ENCODE results near the gene MCFD2.
"Not testable (repeated sequence)": the region's sequence is repeated elsewhere in the genome, so short reads cannot be mapped to it uniquely, and the experiment has no call there.

MCFD2 gene

DNA sequence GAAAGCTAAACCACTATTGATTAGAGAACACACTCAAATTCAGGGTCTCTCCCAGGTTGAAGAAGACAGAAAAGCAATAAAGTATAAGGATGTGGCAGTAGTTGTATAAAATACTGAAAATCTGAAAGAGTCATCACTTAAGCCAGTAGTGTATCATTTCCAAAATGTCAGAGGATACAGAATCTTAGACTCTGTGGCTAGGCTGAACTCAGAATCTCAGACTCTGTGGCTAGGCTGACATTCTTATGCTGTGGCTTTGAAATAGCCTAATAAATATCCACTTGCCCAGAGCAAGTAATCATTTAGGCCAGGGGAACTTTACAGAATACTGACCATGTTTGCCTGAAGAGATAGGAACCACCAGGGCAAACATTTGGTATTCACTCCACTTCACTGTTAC, 13.1 kb downstream of the MCFD2 start:
- no peak for DNase-seq

DNA sequence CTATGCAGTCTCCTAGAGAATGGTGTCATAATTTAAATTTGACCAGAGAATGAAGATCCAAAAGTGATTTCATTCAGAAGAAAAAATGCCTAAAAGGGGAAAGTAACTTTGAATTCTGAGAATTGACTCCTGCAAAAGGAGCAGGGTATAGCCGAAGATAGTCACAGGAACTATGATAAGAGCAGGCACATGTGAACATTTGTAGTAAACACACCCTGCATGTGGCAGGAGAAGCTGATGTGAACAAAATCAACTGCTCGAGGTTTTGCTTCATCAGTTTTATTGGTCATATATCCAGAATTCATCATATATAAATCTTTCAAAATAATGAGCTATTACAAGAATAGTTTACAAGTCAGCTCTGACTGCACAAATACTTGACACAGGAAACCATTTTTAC, 14.0 kb downstream of the MCFD2 start:
- DNase-seq = no peak

DNA sequence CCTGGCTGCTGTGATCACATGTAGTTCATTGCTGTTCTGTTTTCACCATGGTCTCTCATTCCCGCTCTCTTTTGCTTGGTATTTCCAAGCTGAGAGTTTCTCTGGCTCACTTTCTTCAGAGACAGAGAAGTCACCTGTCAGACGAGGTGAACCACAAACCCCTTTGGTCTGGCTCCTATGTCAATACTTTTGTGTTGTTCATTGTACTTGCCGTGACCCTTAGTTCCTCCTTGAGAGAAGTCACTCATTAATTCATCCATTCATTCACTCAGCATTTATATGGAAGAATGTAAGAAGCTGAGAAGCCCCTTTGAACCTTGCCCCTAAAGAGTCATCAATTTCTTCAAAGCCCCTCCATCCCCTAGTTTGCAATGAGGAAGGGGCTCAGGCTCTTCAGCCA, 15.2 kb downstream of the MCFD2 start:
- no peak for DNase-seq

DNA sequence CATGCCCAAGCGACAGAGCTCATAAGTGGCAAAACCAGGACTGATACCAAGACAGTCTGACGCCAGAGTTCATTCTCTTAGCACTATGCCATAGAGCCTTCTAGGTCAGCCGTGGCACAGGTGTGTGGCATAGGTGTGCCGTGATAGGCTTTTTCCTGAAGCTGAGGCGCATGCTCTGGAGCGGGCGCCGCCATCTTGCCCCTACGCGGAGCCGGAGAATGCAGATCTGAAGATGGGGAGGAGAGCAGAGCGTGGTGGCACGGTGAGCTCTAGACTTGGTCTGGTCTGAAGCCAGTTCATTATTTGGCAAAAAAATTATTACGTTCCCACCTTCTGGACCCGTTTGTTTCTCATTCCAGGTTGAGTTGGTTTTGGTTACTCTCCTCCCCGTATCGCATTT, 16.6 kb downstream of the MCFD2 start:
- no peak for DNase-seq

DNA sequence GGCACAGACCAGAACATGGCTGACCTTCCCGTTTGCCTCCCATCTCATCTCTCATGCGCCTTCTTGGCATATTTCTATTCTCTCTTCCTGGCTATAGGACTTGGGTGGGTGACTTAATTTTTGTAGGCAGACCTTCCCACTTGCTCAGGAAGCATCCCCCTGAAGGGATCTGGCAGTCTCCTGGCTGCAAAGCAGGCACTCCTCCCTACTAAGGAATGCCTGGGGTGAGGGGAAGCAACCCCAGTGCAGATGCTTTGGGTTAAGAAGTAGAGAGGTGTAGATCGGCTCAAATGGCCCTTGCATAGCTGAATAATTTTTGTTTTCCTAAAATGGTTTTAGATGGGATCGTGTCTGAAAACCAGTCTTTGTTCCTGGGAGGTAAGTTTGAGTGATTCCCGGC, 17.6 kb downstream of the MCFD2 start:
- no peak for DNase-seq

DNA sequence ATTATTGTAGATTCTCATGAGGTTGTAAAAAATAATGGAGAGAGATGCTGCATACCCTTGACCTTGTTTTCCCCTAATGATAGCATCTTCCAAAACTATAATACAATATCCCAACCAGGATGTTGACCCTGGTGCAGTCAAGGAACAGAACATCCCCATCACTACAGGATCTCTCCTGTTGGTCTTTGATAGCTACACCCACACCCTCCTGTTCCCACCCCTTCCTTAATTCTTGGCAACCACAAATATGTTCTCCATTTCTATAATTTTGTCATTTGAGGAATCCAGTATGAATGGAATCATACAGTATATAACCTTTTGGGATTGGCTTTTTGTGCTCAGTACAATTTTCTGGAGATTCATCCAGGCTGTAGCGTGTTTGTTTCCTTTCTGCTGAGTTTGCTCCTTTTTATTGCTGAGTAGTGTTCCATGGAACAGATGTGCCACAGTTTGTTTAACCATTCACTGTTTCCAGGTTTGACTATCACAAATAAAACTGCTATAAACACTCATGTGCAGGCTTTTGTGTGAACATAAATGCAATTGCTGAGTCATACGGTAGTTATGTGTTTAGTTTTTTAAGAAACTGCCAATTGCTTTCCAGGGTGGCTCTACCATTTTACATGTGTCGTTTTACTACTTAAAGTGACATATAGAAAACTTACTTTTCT, 22.2 kb downstream of the MCFD2 start:
- no peak for DNase-seq

DNA sequence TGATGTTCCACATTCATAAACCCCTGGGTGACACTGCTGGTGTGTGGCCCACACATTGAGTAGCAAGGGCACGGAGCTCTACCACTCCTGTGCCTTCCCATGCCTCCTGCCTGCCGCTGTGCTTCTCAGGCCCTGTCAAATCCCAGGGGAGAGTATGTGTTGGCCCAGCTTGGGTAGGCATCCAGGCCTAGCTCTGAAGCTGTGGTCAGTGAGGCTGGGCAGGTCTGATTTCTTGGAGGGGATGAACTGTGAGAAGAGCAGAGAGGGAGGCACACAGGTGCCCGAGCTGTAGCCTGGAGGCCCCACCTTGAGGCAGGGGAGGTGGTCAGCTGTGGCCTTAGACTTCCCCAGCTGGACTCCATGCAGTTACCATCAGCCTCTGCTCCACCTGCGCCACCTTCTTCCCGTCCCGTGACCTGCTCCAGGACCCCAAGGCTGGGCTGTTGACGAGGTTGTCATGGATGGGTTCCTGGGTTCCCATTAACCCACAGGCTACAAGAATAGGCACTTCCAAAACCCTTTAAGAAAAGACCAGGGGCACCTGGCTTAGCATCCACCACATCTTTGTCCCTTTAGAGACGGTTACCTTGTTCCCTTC, 23.6 kb downstream of the MCFD2 start:
- no peak for DNase-seq

DNA sequence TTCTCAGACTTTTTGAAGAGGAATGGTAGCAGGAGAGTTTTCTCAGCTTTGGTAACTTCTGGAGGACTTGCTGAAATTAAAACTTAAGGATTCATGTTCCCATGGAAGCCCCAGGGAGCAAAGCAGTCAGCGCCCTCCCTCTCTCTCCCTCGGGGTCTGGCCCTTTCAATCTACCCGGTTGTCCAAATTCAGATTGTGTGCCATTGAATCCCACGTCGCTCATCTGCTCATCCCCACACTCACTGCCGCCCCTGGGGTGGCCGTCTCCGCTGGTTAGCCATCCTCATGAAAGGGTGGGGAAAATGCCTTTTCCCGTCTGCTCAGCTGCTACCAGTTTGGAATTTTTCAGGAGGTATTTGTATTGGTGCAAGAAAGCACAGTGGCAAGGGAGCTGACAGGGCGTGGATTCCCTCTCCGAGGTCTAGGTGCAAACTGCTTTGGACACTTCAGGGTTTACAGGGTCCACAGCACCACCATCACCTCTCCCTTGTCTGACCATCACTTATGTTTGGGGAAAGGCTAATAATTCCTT, 27.1 kb downstream of the MCFD2 start:
- DNase-seq = no peak

DNA sequence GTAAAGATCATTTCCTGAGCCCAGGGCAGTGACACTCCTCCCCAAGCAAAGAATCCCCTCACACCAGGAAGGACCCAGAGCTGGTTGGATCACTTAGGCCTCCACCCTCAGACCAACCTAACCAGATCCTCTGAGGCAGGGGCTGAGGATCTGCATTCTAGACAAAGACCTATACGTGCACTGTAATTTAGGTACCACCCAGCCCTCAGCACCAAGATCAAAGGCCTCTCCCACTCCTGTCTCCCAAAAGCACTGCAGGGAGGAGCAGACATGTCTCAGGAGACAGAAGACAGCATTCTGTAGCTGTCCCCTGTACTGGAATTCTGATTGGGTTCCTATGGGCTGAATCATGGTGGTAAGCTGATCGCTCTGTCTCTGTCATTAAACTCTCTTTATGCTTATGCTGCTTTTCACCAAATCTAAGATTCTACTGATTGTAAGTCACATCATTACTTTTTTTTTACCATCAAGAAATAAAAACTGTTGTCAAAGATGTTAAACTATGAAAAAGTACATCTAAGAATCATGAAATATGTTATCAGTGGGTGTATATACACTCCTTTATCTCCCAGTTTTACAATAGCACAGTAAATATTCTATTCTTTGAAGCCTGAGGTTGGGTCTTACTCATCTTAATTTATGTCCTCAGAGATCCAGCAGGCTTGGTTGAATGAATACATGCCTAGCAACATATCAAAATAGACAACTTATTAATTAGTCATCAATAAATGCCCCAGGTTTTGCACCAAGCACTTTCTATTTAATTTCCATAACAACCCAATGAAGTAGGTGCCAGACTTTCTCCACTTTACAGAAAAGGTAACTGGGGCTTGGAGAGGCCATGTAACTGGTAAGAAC, 28.3 kb downstream of the MCFD2 start:
- DNase-seq = no peak

DNA sequence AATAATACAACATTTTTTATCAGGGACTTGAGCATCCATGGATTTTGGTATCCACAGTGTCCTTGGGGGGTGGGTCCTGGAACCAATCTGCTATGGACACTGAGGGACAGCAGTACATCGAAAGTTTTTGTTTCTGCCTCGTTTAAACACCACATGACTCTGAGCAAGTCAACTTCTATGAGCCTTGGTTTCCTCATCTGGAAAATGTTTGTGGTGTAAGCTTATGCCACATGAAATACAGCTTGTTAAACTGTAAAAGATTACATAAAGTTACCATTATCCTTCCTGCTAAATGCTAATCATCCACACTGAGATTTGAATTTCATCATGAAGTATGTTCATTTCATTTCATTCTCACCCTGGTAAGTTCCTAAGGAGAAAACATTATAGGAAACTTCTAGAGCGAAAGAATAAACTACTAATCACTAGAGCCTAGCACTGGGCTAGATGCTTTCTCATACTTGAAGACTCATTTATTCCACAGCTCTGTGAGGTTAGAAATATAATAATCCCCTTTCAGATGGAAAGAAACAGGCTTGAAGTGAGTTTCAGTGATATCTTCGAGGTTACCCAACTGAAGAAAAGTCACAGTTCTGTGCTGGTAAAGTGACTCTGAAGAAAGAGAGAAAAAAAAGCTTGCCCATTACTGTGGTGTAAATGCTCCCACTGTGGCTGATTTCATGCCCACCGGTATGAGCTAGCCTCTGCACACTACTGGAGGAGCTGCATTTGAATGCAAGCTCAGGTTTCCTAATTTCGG, 29.2 kb downstream of the MCFD2 start:
- no peak for DNase-seq

DNA sequence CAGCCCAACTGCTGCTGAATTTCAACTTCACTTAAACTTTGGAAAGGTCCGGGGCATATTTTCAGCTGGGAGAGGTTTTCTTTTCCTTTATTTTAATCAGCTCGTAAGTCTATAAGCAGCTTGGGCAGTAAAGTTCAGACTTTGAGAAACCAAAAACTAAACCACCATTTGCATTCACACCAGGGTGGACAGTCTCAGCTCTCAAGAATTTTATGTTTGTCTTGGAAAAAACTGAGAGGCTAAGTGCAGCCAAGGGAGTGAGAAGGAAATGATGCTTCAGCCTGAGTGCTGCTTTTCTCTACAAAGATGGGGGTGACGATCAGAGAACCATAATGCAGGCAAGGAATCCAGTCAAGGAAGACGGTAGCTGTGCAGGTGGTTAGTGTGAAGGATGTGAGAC, 30.2 kb downstream of the MCFD2 start:
- no peak for DNase-seq

DNA sequence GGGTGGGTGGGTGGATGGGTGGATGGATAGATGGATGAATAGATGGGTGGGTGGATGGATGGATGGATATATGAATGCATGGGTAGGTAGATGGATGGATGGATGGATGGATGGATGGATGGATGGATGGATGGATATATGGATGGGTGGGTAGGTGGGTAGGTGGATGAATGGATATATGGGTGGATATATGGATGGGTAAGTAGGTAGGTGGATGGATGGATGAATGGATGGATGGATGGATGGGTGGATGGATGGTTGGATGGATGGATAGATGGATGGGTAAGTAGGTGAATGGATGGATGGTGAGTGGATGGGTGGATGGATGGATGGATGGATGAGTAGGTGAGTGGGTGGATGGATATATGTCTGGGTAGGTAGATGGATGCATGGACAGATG, 36.1 kb downstream of the MCFD2 start:
- DNase-seq = no peak

DNA sequence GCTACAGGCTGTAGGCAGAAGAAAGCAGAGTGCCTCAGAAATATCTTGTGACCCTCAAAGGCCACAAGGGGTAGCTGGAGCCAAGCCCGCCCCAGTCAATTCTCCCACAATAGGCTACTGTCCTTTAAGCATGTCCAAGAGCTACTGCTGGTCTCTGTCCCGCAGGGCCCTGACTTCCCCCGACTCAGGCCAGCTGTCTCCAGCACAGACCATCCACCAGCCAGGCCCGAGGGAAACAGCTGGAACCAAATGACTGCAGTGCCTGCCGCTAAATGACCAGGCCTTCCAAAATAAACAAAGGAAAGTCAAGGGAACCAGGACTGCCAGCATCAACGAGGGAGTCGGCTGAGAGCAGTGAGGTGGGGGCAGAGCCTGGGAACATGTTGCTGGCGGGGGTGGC, 36.7 kb downstream of the MCFD2 start:
- peak in 11 of 14 donors; percentile 17 to 67 (median 48) for DNase-seq

DNA sequence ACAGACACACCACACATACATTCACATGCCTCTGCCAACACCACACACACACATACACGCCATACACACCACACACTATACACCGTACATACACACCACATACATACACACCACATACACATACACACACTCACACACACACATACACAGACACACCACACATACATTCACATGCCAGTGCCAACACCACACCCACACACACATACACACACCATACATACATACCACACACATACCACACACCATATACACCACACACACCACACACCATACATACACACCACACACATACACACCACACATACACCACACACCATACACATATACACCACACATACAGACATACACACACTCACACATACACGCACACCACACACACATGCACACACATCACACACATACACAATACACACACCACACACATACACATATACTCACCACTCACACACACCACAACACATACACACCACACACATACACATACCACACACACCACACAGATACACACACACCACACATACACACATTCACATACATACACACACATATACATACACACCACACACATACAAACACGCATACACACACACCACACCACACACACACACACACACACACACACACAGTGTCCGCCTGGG, 37.2 kb downstream of the MCFD2 start:
- no peak for DNase-seq

DNA sequence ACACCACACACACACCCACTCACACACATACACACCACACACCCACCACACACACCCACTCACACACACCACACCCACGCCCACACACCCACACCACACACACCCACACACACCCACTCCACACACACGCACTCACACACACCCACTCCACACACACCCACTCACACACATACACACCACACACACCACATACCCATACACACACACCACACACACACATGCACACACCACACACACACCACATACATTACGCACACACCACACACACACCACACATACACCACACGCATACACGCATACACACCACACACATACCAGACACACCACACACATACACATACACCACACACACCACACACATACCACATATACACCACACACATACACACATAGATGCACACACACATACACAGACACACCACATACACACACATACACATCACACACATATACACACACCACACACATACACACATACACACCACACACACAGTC, 37.9 kb downstream of the MCFD2 start:
- no peak for DNase-seq

DNA sequence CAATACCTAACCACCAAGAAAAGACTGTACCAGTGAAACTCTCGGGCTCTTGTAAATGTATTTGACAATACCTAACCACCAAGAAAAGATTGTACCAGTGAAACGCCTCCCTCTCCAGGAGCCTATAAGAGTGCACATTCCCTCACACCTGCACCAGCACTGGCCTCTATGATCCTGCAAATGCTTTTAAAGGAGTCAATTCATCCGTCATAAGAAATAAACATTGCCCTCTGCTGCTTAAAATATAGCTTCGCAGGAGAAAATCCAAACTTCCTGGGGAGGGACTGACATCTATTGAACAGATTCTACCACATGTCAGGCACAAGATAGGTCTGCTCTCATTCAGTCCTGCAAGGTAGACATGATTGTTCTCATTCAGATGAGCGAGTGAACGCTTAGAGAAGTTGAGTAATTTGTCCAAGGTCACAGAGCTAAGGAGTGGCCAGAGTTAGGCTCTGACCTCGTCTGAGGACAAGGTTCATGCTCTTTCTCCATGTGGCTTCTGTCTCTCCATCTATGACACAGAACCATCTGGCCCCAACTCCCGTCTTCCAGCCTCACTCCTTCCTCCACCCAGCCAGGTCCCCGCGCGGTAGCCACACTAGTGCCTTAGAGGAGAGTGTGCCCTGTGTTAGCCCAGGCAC, 38.7 kb downstream of the MCFD2 start:
- DNase-seq = peak in 3 of 14 donors; percentile 2 to 63 (median 6)

DNA sequence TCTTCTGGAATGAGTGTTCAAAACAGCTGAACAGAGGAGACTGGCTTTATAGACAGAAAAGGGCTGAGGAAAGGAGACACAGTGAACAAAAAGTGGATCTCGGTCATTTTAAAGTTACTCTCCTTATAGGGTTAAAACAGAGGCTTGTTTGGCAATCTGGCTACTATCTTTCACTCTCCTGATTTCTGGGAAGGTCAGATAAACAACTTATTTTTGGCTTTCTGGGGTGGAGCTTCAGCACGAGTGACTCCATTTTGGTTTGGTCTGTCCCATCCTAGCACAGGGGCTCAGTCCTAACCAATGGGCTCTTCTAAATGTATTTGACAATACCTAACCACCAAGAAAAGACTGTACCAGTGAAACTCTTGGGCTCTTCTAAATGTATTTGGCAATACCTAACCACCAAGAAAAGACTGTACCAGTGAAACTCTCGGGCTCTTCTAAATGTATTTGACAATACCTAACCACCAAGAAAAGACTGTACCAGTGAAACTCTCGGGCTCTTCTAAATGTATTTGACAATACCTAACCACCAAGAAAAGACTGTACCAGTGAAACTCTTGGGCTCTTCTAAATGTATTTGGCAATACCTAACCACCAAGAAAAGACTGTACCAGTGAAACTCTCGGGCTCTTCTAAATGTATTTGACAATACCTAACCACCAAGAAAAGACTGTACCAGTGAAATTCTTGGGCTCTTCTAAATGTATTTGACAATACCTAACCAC, 39.5 kb downstream of the MCFD2 start:
- not testable (repeated sequence) for DNase-seq

DNA sequence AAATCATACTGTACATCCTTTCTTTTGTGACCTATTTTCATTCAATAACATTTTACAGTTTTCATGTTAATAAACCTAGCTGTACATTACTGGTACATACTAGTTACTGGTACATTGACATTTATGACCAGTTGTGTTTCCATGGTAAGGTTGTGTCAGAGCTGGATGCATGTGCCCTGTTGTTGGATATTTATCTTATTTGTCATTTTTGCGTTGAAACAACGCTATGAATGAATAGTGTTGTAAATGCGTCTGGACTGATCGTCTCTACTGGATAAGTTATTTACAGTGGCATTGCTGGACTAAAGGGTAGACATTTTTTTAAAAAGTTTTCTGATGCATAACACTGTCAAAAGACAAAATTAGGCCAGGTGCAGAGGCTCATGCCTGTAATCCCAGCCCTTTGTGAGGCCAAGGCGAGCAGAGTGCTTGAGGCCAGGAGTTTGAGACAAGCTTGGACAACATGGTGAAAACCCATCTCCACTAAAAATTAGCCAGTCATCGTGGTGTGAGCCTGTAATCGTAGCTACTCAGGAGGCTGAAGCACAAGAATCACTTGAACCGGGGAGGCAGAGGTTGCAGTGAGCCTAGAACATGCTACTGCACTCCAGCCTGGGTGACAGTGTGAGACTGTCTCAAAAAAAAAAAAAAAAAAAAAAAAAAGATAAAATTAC, 40.2 kb downstream of the MCFD2 start:
- DNase-seq = no peak

DNA sequence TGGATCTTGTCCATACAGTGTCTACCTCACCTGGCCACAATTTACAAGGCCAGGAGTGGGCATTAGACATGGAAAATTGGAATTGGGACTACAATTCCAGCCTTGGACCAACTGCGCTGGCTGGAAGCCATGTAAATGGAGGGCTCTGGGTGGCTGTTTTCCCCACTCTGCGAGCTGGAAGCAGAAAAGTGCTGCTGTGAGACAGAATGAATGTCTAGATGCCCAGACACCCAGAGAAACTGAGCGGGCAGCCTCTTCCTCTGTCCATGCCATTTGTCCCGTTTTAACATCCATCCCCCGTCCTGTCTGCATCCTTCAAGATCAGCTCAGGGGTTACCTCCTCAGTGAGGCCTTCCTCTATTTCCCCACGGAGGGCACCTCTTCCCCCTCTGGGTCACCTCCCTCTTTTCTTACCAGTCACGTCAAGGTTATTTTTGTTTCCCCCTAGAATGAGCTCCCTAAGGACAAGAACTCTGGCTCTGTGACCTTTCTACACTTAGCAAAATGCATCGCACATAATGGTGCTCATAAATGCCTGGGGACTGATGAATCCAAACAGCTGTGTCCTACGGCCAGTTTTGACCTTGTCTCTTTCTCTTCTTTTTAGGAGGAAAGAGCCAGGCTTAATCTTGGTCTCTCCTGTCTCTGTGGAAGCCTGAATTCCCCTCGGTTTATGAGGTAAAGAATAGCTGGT, 41.2 kb downstream of the MCFD2 start:
- DNase-seq = no peak

All from C1 segment of cervical spinal cord (tissue), 14 donors.